ENCODE measurements around the gene ADPRHL1.
"Not testable (repeated sequence)": the region's sequence is repeated elsewhere in the genome, so short reads cannot be mapped to it uniquely, and the experiment has no call there.

The ADPRHL1 gene

GRCh38 chr13:113398963-113399754 is 54.1 kb downstream of the ADPRHL1 start:
- DNase-seq: no peak

- no peak for DNase-seq
Measured at GRCh38 chr13:113397608-113398425, 55.5 kb downstream of the ADPRHL1 start.

GRCh38 chr13:113394339-113394640 is 59.0 kb downstream of the ADPRHL1 start:
- DNase-seq: no peak

- DNase-seq: peak; percentile 84
Measured at GRCh38 chr13:113393563-113394338, 59.5 kb downstream of the ADPRHL1 start.

- DNase-seq: no peak
Measured at GRCh38 chr13:113393226-113393562, 60.1 kb downstream of the ADPRHL1 start.

- DNase-seq: no peak
Measured at GRCh38 chr13:113390874-113391497, 62.3 kb downstream of the ADPRHL1 start.

GRCh38 chr13:113389586-113389985 is 63.7 kb downstream of the ADPRHL1 start:
- not testable (repeated sequence) for DNase-seq

- no peak for DNase-seq
Measured at GRCh38 chr13:113387396-113387795, 65.9 kb downstream of the ADPRHL1 start.

GRCh38 chr13:113383089-113383488 is 70.2 kb downstream of the ADPRHL1 start:
- DNase-seq: no peak

GRCh38 chr13:113382542-113382941 is 70.7 kb downstream of the ADPRHL1 start:
- not testable (repeated sequence) for DNase-seq

GRCh38 chr13:113378825-113379224 is 74.5 kb downstream of the ADPRHL1 start:
- no peak for DNase-seq

GRCh38 chr13:113374511-113375175 is 78.6 kb downstream of the ADPRHL1 start:
- no peak for DNase-seq

GRCh38 chr13:113373811-113374485 is 79.3 kb downstream of the ADPRHL1 start:
- DNase-seq: no peak

GRCh38 chr13:113371701-113372100 is 81.6 kb downstream of the ADPRHL1 start:
- not testable (repeated sequence) for DNase-seq

- no peak for DNase-seq
Measured at GRCh38 chr13:113371061-113371460, 82.2 kb downstream of the ADPRHL1 start.

GRCh38 chr13:113369881-113370280 is 83.4 kb downstream of the ADPRHL1 start:
- no peak for DNase-seq

- DNase-seq: no peak
Measured at GRCh38 chr13:113369189-113369588, 84.1 kb downstream of the ADPRHL1 start.

GRCh38 chr13:113368353-113368752 is 84.9 kb downstream of the ADPRHL1 start:
- DNase-seq: not testable (repeated sequence)

- no peak for DNase-seq
Measured at GRCh38 chr13:113367771-113368170, 85.5 kb downstream of the ADPRHL1 start.

- DNase-seq: no peak
Measured at GRCh38 chr13:113367020-113367560, 86.2 kb downstream of the ADPRHL1 start.

- DNase-seq: no peak
Measured at GRCh38 chr13:113365971-113366588, 87.2 kb downstream of the ADPRHL1 start.
